Activated CD8-positive, alpha-beta T cell treated with anti-CD3 and anti-CD28 coated beads for 36 hours (primary cell): Measurements from ENCODE around the gene GABBR2. TPM values are rescaled to one million over a fixed set of nuclear protein-coding genes. Genes with fewer than 3 reads are reported as not detected.

Experiments used
- ATAC-seq: fragments of 200-7000 bp; cut with Tn5 transposase; one replicate; pipeline ENCODE4 v1.10.0; 2021; ENCODE audit warnings: mild to moderate bottlenecking, moderate library complexity
- CTCF ChIA-PET: fragments of 350-600 bp; sonication (Branson Sonifier 250); formaldehyde crosslinking; loops from one replicate; lab custom pipeline; 2021; ENCODE audit warnings: antibody characterized with exemption; lab: Charles Lee
- POLR2A ChIA-PET: fragments of 350-600 bp; sonication (Branson Sonifier 250); formaldehyde crosslinking; loops from one replicate; lab custom pipeline; 2021; ENCODE audit warnings: antibody characterized with exemption; lab: Charles Lee
- DNase-seq: peaks from one replicate; pipeline ENCODE4 v3.0.0-alpha.2; 2020
- H3K27ac Mint-ChIP-seq: one replicate; pipeline ENCODE4 v1.8.0; 2021; ENCODE audit warnings: mild to moderate bottlenecking, mixed read lengths
- H3K27me3 Mint-ChIP-seq: one replicate; pipeline ENCODE4 v1.8.0; 2021; ENCODE audit warnings: mixed read lengths
- H3K36me3 Mint-ChIP-seq: one replicate; pipeline ENCODE4 v1.8.0; 2021; ENCODE audit warnings: low read depth, mixed read lengths
- H3K4me1 Mint-ChIP-seq: one replicate; pipeline ENCODE4 v1.8.0; 2021; ENCODE audit warnings: low read depth, mixed read lengths
- H3K4me3 Mint-ChIP-seq: one replicate; pipeline ENCODE4 v1.8.0; 2021; ENCODE audit warnings: mild to moderate bottlenecking, moderate library complexity, mixed read lengths
- H3K9me3 Mint-ChIP-seq: one replicate; pipeline ENCODE4 v1.8.0; 2021; ENCODE audit warnings: mixed read lengths
- intact Hi-C: fragments of 100-400 bp; cut with micrococcal nuclease; formaldehyde crosslinking; loops from one replicate; pipeline ENCODE4 v1.10.0; 2022
- total RNA-seq, 2 experiments: library from RNA; stranded (reverse); gene quantifications; one replicate each; pipeline ENCODE4 v1.2.3, GENCODE V29; 2021
- TF ChIP-seq, protein P1 (sequence below): fragments of 200-600 bp; IDR thresholded peaks from one replicate; pipeline ENCODE4 v1.8.0; 2022; ENCODE audit warnings: antibody characterized with exemption, mild to moderate bottlenecking

GABBR2 gene
- total RNA-seq, 2 experiments from 2014 or later: not detected

DNA sequence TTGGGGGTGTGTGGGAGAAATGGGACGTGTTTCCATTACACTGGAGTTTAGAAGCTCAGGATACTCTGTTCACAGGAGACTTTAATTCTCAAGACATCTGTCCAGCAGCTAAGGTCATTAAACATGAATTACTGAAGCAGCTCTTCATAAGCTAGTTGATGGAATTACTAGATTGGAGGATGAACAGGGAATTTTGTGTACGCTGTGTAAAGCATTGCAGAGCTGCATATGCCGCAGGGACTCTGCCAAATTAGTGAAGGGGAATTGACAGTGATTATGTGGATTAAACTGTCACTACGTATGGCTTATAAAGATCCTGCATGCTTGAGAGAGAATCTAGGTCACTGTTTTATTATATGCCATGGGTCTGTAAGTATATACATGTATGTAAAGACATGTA is 275.8 kb downstream of the GABBR2 start:
- DNase-seq: no peak
- ChIA-PET POLR2A (no interaction called here), CTCF (interaction anchor here (0.8 to 1.5 kb wide), 2 partner anchors 104 to 116 kb away, joined by 3 read pairs; no protein-coding TSS in a partner anchor)
- TF ChIP-seq, protein P1, sequence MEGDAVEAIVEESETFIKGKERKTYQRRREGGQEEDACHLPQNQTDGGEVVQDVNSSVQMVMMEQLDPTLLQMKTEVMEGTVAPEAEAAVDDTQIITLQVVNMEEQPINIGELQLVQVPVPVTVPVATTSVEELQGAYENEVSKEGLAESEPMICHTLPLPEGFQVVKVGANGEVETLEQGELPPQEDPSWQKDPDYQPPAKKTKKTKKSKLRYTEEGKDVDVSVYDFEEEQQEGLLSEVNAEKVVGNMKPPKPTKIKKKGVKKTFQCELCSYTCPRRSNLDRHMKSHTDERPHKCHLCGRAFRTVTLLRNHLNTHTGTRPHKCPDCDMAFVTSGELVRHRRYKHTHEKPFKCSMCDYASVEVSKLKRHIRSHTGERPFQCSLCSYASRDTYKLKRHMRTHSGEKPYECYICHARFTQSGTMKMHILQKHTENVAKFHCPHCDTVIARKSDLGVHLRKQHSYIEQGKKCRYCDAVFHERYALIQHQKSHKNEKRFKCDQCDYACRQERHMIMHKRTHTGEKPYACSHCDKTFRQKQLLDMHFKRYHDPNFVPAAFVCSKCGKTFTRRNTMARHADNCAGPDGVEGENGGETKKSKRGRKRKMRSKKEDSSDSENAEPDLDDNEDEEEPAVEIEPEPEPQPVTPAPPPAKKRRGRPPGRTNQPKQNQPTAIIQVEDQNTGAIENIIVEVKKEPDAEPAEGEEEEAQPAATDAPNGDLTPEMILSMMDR: no peak
- Mint-ChIP-seq H3K27me3 (no peaks in the 10 kb centered on the region), H3K4me1 (no peaks in the 10 kb centered on the region), H3K27ac (no peak overlapping the region), H3K4me3 (no peak overlapping the region), H3K36me3 (no peaks in the 10 kb centered on the region), H3K9me3 (no peaks in the 10 kb centered on the region)
- ATAC-seq: no peak
- intact Hi-C loops: no loop called here

DNA sequence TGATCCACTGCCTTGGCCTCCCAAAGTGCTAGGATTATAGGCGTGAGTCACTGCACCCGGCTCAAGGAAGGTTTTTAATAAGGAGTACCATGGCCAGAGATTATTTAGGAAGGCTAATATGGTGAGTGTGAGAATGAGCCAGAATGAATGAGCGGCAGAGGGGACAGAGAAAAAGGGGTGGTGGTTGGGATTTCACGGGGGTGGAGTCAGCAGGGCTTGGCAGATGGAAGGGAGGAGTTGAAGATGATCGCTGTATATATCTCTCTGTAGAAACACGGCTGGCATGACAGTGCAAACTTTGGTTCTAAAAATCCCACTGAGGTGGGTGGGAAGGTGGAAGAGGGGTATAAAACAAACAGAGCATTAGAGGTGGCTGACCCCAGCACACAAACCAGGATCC is 276.6 kb downstream of the GABBR2 start:
- Mint-ChIP-seq H3K36me3 (no peaks in the 10 kb centered on the region), H3K27me3 (no peaks in the 10 kb centered on the region), H3K9me3 (no peaks in the 10 kb centered on the region), H3K27ac (no peak overlapping the region), H3K4me1 (no peaks in the 10 kb centered on the region), H3K4me3 (no peak overlapping the region)
- TF ChIP-seq, protein P1: no peak
- POLR2A ChIA-PET: no interaction called here
- intact Hi-C loops: no loop called here
- CTCF ChIA-PET: interaction anchor here (0.8 to 1.5 kb wide), 2 partner anchors 105 to 115 kb away, joined by 3 read pairs; no protein-coding TSS in a partner anchor
- no peak for DNase-seq
- ATAC-seq: no peak

DNA sequence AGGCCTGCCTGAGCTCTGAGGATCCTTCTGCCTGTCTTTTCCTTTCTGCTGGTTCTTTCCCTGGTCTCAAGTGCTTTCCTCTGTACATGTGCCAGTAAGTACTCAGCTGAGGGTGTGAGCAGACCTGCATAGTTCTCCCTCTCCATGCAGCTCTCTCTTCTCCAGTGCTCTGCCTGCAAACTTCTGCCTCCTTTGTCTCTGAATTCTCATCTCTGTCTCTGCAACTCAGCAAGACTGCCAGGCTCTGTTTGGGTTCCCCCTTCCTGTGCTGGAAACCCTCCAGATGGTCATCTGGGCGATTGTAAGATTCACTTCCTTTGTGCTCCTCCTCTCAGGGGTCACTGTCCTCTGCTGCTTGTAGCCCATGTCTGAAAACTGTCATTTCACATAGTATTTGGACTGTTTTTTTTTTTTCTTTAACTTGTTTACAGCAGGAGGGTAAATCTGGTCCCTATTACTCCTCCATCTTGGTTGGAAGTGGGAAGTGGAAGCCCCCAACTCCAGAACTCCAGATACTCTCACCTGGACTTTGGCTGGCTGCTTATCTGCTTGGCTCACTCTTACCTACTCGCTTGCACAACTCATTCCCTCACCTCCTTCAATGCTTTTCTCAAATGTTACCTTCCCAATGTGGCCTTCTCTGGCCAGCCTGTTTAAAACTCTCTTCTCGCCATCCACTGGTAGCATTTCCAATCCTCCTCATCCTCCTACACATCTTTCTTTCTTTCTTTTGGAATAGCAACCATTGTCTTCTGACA is 278.0 kb downstream of the GABBR2 start:
- H3K27me3 Mint-ChIP-seq: no peaks in the 10 kb centered on the region
- ChIA-PET CTCF (interaction anchor here (0.6 to 1.0 kb wide), 2 partner anchors 11 to 26 kb away, joined by 3 to 4 read pairs; no protein-coding TSS in a partner anchor), POLR2A (no interaction called here)
- H3K4me3 Mint-ChIP-seq: no peak overlapping the region
- no peak overlapping the region for H3K27ac Mint-ChIP-seq
- TF ChIP-seq, protein P1: no peak
- DNase-seq (no peak), ATAC-seq (no peak)
- no peaks in the 10 kb centered on the region for H3K9me3 Mint-ChIP-seq
- intact Hi-C loops: no loop called here
- no peaks in the 10 kb centered on the region for H3K36me3 Mint-ChIP-seq
- H3K4me1 Mint-ChIP-seq: no peaks in the 10 kb centered on the region

DNA sequence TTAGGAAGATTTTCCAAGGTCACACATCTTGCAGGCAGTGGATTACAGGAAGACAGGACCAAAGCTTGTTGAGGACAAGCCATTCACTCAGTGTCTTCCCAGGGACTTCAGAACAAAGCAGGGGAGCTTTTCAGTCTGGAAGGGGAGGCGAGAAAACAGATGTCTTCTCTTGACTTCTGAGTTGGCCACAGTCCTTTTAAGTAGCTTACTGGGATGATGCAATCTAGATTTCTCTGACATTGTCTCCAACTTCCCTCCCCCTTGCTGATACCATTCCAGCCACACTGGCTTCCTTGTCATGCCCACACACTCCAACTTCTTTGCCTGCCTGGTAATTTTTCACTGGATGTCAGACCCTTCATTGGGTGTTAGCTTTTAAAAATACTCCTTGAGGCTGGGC is 279.1 kb downstream of the GABBR2 start:
- no peak for DNase-seq
- Mint-ChIP-seq H3K27ac (no peak overlapping the region), H3K36me3 (no peaks in the 10 kb centered on the region), H3K4me3 (no peak overlapping the region), H3K4me1 (no peaks in the 10 kb centered on the region), H3K9me3 (no peaks in the 10 kb centered on the region), H3K27me3 (no peaks in the 10 kb centered on the region)
- ATAC-seq: no peak
- TF ChIP-seq, protein P1: no peak
- ChIA-PET CTCF (no interaction called here), POLR2A (no interaction called here)
- intact Hi-C loops: loop anchor here (5.0 kb wide), 1 partner anchor 48 kb away; no protein-coding TSS in a partner anchor

DNA sequence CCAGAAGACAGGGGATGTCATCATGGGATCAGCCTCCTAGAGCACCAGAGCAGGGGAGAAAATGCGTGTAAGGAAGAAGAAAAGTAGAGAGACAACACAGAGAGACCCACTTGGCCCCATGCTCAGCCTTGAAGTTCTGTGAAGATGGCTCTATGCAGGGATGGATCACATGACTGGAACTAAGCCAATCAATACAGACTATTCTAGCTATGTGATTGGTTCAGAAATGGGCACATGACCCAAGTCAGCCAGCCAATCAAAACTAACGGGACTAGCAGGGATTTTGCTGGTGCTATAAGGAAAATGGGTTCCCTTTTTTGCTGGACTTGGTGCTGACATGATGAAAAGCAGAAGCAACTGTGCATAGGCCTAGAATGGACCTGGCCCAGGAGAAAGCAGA is 280.3 kb downstream of the GABBR2 start:
- ATAC-seq: no peak

More for the DNA sequence above, 280.3 kb downstream of the GABBR2 start:
- H3K27me3 Mint-ChIP-seq: no peaks in the 10 kb centered on the region
- ChIA-PET CTCF (no interaction called here), POLR2A (interaction anchor here (0.7 kb wide), 1 partner anchor 732 kb away, joined by 3 read pairs; the partner anchor contains the start of gene XPA)
- H3K4me3 Mint-ChIP-seq: no peak overlapping the region
- no peaks in the 10 kb centered on the region for H3K36me3 Mint-ChIP-seq
- H3K27ac Mint-ChIP-seq: no peak overlapping the region
- H3K4me1 Mint-ChIP-seq: no peaks in the 10 kb centered on the region
- H3K9me3 Mint-ChIP-seq: no peaks in the 10 kb centered on the region
- DNase-seq: no peak
- intact Hi-C loops: loop anchor here (5.0 kb wide), 1 partner anchor 49 kb away; no protein-coding TSS in a partner anchor
- TF ChIP-seq, protein P1: no peak
